NCI-H1092 treated with DMSO at 0.1 percent for 48 hours (cell line): ENCODE data around the gene ZCCHC2.

Experiments
- DNase-seq: peaks from one replicate; lab custom pipeline; 2025; lab: John Stamatoyannopoulos, UW

The ZCCHC2 gene

DNA sequence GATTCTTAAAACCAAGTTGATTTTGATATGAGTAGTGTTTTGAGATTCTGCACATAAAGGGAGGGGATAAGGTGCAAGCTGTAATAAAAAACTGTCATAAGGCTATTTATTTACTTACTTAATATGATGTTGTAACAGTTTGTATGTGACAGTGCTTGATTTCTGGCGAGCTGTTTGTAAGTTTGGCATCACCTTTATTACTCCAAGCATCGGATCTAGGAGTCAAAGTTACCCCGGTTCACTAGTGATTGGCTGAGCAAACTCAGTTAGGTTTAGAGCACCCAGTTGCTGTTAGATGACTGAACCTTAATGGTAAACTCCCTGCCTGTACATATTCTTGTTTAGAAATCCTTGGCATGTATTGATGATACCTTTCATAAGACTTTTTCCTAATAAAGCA lies 16.1 kb downstream of the ZCCHC2 start:
- DNase-seq = no peak

DNA sequence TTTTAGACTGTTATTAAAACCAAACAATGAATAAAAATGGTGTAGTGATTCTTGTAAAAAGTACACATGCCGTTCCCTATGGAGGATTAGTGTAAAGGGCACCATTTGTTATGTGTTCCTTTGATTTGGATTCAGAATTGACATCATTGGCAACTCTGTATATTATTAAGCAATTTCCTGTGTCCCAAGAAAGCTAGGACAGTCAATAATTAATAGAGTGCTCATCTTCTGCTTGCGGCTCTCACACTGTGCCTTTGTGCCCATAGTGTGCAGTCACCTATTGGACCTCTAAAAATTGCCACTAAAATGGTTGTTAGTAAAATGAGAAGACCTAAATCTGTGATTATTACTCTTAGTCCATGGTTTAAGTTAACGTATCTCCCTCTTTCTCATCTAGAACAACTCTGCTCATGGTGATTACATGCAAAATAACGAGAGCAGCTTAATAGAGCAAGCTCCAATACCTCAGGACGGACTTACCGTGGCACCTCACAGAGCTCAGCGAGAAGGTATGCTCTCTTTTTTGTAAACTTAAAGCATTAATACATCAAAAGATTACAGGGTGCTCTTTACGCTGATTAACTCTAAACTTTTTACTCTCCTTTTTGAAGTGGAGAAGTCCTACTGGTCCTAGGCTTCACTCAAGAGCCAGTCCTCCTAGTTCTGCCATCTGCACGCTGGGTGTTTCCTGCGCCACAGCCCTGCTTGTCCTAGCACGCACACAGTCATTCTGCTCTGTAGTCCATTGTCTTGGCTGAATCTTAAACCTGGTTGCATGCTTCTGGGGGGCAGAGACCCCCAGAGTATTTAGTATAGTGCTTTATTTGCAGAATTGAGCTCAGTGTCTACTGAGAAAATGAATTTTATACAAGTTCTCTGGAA lies 16.7 kb downstream of the ZCCHC2 start:
- DNase-seq = no peak

DNA sequence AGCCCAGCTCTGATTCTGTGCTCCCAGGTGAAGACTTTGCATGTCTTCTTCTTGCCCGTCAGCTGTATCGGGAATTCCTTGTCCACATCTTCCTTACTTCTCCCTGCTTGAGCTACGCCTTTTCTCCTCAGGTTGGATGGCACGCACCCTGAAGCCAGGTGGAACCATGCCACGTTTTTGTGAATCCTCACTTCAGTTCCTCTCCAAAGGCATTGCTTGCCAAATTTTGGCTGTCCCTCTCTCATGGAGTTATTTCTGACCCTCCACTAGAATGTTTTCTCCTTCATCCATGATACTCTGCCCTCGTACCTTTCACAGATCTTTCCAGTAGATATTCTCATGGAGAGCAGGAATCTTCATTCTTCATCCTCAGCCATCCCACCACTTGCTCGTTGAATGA lies 20.2 kb downstream of the ZCCHC2 start:
- no peak for DNase-seq

DNA sequence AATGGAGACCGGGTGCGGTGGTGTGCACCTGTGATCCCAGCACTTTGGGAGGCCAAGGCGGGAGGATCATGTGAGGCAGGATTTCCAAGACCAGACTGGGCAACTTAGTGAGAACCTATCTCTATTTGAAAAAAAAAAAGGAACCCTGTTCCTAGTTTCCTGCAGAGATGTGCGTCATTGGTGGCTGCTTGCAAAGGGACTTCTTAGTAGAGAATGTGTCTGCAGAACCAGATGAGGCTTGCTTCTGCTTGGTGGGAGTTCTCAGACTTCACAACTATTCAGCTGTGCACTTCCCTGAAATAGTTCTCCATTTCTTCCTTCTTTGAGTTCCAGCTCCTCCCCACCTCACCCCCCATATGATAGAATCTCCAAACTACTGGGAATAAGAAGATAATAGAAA lies 22.3 kb downstream of the ZCCHC2 start:
- DNase-seq = no peak

DNA sequence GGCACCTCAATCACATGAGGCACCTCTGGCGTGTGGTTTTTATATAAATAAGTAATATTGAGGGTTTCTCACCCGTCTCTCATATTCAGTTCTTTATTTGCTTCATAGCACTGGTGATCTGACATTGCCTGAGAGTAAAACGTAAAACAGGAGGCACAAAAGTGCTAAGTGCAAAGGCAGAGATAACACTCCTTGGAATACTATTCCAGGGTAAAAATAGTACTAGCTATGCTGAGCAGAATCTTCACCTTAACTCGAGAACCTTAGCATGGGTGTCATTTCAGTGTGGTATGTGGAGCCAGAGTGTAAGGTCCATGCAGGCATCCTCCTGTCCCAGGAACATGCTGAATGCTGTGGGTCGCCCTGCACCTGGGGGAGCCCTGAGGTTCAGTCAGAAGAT lies 26.9 kb downstream of the ZCCHC2 start:
- no peak for DNase-seq

DNA sequence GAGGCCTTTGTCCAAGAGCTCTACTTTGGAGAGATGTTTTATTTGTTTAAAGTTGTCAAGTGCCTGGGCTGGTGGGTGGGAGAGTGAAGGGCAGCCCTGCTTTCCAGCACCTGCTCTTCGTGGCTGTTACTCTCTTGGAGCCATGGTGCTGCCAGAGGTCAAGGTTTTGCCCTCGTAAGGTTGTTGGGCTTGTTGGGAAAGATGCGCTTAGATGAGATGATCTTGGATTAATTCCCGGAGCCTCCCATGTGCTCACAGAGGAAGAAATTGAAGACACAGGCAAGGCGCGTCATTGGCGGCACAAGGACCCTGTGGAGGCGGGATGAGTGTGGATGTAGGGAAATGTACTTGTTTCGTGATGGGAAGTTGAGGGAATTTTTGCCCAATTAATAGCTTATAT lies 27.9 kb downstream of the ZCCHC2 start:
- no peak for DNase-seq

DNA sequence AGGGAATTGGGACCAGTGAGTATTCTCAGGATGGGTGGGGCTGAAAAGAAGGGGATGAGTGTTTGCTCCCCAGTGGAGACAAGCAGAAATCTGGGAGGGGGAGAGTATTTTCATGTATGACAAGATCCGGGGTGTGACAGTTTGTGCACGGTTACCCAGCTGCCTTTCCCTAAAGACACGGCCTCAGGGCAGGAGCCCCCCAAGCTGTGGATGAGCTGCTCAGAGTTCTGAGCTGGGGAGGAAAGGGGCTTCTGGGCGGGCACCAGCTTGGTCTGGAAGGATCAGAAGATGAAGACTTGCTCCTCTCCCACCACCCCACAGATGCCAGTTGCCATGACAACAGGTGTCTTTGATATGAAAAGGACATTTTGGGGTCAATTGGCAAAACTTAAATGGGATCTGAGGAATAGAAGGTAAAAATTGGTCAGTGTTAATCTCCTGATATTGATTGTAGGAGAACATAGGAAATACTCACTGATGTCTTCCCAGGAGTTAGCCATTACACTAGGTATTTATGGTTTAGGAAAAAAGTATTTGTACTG lies 29.2 kb downstream of the ZCCHC2 start:
- no peak for DNase-seq

DNA sequence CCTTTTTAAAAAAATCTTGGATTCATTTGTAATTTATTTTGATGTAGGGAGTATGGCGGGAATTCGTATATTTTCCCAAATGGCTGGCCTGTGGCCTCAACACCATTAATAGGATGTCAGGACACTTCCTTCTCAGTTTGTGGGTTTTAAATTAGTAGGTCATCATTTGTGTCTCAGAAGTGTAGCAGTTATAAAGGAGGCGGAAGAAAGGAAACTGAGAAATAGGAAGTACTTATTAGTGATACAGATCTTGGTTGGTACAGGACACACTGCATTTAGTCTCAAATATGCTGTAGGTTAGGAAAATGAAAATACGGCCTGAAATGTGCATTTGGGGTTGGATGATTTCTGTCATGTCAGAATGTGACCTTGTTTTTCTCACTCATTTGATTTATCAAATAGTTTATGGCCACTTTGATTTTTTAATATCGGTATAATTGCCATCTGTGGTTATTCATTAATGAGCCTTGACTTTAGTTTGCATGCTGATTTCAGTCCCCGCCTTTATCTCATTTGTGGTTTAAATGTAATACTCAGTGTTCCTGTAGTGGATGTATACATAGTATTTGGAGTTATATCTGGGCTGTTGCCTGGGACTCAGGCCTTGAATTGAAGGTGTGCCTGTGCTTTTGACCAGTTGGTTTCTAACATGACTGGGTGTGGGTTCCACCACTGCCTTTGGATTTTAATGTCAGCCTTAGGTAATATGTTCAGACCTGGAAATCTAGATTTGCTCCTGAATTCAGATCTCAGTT lies 31.4 kb downstream of the ZCCHC2 start:
- no peak for DNase-seq

DNA sequence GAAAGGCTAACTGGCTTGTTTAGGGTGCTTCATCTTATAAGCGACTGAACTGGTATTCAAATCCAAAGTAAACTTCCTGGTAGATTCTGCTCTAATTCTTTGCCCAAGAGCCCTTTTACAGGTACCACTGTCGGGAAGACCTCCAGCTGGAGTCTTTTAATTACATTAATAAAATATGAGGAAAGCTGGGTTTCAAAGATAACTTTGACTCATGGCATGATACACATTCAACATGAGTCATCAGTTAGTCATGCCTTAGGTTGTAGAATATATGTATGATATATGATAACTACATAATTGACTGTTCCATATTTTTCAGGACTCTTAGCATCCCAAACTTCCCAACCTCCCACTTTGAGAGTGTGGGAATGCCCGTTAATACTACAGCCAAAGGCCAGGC lies 32.3 kb downstream of the ZCCHC2 start:
- no peak for DNase-seq

DNA sequence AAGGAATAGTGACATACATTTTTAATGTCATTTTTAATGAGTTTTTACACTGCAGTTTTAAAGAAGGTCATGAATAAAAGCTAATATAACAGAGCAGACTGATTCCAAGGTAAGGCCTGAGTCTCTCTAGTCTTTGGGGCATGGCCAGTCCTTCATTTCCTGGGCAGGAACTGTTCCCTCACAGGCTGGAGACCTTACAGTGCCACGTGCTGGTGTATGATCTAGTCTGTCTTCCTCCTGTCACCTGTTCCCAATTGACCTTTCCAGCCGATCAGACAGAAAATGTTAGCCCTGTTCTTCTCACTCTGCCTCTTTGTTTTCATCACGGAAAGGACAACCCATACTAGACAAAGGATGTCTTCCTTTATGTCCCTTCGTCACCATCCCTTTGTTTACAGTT lies 33.6 kb downstream of the ZCCHC2 start:
- DNase-seq = no peak

DNA sequence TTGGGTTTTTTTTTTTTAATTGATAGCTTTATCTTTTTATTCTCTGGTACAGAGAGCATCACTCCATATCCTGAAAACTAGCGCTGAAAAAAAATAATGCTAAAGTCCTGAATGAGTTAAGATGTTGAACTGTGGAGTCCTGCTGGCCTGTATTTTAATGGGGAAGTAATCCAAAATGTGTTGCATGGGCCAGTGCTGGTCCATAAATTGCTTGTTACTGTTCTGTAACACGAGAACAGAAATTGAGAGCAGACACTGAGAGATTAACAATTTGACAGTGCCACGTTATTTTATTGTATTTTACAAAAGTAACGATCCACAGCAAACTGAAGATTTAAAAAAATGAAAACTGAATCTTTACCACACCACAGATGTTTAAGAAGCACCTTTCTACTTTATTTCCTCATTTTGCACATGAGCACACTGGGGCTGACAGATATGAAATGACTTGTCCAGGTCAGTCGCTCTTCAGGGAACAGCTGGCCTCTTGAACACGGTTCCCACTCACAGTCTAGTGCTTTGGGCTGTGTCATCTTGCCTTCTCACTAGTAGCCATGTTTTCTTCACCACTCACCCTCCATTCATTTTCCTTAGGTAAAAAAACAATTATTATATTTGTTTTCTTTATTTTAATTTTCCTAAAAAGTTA lies 35.3 kb downstream of the ZCCHC2 start:
- DNase-seq = no peak

DNA sequence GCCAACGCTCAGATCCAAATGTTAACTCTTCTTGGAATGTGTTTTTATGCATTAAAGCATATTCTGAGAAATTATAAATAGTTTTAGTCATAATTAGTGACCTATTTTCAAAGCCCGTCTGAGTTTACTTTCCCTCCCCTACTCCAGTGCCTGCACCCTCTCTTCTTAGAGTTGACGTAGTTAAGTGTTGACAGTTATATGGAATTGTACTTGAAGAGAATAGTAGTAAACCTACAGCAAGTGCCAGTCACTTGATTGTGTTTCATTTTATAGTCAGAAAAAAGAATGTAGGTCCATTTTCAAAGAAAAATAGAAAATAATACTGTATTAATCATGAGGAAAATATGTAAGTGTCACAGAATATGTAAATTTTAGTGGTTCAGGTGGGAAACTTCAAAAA lies 41.2 kb downstream of the ZCCHC2 start:
- DNase-seq = no peak

DNA sequence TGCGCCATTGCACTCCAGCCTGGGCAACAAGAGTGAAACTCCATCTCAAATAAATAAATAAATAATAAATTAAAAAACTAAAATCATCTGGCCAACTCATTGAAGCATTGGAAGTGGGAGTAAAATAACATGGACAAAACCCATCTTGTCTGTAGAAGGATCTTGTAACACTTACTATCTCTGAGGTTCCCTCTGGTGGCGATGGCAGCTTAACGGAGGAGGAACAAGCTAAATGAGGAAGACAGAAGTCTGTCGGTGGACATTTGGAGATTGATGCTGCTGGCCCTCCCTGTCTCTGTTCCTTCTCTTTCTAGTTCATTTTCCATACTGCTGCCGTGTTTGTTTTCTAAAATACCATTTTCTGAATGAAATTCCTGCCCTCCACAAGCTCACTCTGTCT lies 43.4 kb downstream of the ZCCHC2 start:
- DNase-seq = peak; percentile 12

DNA sequence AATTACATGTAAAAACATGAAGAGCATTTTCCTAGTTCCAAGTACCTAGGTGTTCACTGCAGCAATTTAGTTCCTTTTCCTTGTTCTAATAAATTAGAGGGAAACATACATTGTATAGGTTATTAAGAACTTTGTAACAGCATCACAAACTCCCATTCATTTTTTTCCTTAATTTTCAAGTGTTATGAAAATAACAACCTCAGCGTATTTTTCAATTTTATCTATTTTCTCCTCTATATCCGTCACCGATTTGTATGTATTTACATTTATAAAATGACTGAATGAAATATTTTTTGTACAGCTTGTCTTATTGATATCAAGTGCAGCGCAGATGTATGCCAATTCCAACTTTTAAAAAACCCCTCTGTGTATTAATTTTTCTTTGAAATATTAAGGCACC lies 44.0 kb downstream of the ZCCHC2 start:
- DNase-seq = no peak

DNA sequence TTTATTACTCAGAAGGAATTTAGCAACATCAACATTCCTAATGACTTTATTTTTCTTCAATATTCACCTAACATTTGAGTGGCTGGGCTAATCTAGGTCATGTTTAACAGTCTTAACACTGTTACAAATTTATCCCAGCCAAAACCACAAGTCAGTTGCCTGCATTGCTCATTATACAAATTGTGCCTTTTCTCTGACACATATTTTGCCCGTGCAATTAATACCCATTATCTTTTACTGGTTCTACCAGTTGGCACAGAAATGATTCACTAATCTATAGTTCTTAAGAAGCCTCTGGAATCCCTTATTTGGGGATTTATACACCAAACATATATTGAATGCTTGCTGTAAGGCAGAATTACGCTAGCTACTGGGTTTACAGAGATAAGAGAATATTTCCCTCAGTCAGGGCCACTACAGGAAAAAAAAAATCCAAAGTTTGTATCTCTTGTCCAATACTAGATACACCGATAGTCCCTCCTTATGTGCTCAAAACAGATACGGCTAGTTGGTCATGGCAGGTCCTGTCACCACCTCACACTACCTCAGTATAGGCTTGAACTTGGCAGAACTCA lies 46.3 kb downstream of the ZCCHC2 start:
- DNase-seq = no peak

DNA sequence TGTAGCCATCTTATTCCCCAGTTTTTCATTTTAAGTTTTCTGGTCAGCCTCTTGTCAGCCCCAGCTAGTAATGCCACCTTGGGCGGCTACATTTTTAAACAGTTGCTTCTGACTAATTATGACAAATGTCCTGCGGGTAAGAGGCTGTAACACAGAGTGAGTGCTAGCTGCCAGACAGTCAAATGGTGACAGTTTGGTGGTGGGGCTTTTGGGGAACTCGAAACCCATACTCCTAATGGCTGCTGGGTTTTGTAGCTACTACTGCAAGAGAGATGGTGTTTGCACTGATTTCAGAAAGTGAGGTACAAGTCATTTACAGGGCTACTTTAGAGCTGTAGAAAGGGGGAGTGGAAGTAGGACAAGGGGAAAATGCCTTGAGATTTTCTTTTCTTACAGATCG lies 48.2 kb downstream of the ZCCHC2 start:
- DNase-seq = no peak

DNA sequence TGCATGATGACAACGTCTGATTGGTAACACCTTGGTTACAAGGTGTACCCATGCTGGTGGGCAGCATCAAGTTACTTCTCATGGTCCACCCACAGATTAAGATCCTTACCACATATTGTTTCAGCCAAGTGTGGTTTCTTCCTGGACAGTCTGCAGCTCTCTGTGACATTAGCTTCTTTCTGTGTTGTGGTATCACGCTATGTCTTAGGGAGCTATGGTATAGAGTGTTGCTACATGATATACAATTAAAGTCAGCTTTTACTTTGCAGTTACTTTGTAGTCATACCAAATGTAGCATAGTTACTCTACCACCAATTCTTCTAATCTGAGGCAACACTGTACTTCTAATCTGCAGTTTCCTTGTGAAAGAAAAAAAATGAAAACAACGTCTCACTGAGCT lies 48.8 kb downstream of the ZCCHC2 start:
- no peak for DNase-seq

DNA sequence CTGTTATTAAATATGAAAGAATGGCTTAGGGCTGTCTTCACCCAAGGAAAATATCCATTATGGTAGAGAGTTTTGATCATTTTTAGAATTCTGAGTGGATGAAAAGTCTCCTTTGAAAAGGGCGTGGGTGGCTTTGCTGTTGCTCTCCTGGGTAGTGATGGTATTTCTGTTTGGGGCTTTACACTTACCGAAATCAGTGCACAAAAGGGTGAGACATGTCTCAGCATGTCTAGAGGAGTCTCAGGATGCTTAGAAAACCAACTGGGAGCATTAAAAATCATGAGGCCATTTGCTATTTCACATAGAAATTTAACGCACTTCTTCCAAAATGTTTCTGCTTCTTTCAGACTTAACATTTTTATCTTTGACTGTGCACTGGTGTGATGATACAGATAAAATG lies 49.6 kb downstream of the ZCCHC2 start:
- no peak for DNase-seq

DNA sequence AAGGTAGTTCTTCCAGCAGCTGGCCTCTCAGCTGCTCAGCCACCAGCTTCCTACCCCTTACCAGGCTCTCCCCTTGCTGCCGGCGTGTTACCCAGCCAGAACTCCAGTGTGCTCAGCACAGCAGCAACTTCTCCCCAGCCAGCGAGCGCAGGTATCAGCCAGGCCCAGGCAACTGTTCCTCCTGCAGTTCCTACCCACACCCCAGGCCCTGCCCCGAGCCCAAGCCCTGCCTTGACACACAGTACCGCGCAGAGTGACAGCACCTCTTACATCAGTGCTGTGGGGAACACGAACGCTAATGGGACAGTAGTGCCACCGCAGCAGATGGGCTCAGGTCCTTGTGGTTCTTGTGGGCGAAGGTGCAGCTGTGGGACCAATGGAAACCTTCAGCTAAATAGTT lies 52.0 kb downstream of the ZCCHC2 start:
- DNase-seq = no peak

DNA sequence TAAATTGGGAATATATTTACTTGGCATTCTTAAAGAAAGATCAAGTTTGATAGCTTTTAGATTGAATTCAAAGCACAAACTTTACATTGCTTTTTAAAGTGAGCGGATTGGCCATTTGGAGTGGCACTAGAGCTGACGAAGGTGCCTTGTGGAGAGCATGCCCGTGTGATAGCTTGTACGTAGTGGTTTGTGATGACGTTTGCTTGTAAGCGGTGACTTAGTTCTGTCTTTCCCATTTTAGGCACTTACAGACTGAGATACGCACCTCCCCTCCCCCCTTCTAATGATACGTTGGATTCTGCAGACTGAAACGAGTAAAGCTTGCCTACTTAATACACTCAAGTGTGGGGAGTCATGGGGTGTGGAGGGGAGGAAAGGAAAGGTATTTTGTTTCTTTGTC lies 53.4 kb downstream of the ZCCHC2 start:
- DNase-seq = no peak

DNA sequence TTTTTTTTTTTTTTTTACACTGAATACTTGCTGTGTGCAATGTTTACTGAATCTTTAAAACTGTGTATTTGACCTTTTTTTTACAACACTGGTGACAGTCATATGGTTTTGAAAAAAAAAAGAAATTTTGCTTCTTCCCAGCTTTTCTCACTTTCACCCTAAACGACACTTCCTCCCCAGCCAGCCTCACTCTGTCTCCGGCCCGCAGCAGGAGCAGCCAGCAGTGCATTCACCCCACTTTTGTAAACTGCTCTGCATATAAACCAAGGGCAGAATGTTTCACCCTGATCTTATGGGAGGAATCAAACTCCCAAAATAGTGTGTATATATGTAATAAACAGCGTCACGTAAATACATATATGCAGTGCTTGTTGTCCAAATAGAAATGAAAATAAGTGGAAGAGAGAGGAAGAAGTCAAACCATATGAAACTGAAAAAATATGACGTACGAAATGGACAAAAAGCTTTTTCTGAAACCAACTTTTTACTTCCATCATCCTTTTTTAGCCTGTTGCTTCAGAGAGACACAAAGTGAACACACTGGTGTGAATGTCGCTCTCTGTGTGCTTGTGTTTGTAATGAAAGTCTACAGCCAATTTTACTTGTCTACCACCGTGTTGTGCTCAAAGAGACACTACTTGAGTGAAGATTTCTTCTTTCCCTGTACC lies 54.2 kb downstream of the ZCCHC2 start:
- no peak for DNase-seq

DNA sequence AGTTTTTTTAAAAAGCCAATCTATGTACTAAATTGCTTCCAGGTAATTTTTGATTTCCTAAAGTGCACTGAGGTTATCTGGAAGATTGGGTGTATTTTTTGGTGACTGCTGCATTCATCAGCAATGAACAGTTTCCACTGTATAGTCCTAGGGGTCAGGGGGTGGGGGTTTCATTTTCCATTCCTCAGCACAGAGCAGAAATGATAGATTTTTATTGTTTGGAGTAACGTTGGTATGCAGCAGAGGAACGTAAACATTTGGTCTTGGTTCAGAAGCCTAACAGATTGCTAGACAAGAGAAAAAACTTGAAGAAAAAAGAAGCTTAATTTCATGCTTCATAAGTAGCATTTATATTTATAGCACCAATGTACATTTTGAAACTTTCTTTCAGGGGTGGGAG lies 54.9 kb downstream of the ZCCHC2 start:
- no peak for DNase-seq
